Esophagus squamous epithelium (tissue), 5 donors: Measurements from ENCODE around the gene UBL4A. TPM values are rescaled to one million over a fixed set of nuclear protein-coding genes. Genes with fewer than 3 reads are reported as not detected.
"Not testable (repeated sequence)": the region's sequence is repeated elsewhere in the genome, so short reads cannot be mapped to it uniquely, and the experiment has no call there.

ENCODE experiments used
- DNase-seq: peaks from one replicate; lab custom pipeline; 2025; lab: John Stamatoyannopoulos, UW
- H3K27ac ChIP-seq, 4 donors: fragments of 200-600 bp; sonication (generic); one replicate each; pipeline ENCODE4 v1.5.1; 2016 to 2019; ENCODE audit warnings: mild to moderate bottlenecking in 1 of 4
- H3K27me3 ChIP-seq, 4 donors: fragments of 200-600 bp; sonication (generic); 1 replicate in 3 of 4; 2 replicates in 1 of 4; pipeline versions ENCODE4 v1.5.1 to v1.6.0; 2017 to 2021; ENCODE audit warnings: antibody characterized with exemption in 1 of 4
- H3K36me3 ChIP-seq, 3 donors: fragments of 200-600 bp; sonication (generic); one replicate each; pipeline ENCODE4 v1.5.1; 2016 to 2019
- H3K4me1 ChIP-seq, 3 donors: fragments of 200-600 bp; sonication (generic); one replicate each; pipeline ENCODE4 v1.5.1; 2017 to 2019
- H3K4me3 ChIP-seq, 4 donors: fragments of 200-600 bp; sonication (generic); 1 replicate in 3 of 4; 2 replicates in 1 of 4; pipeline ENCODE4 v1.5.1; 2016 to 2019; ENCODE audit warnings: mild to moderate bottlenecking in 2 of 4, moderate library complexity in 1 of 4
- H3K9me3 ChIP-seq, 3 donors: fragments of 200-600 bp; sonication (generic); one replicate each; pipeline ENCODE4 v1.5.1; 2016 to 2019
- POLR2A ChIP-seq, 4 donors: fragments of 450-650 bp; IDR thresholded peaks; one replicate each; pipeline ENCODE4 v1.6.1; 2017; ENCODE audit warnings: antibody characterized with exemption in 4 of 4, mild to moderate bottlenecking in 4 of 4, moderate library complexity in 3 of 4
- WGBS, 2 donors: methylation state at CpG; one replicate each; pipeline ENCODE4 v1.1.5; 2018; 5-methylcytosine and 5-hydroxymethylcytosine counted together
- intact Hi-C: fragments of 100-400 bp; cut with DNase I; formaldehyde crosslinking; loops from one replicate; pipeline ENCODE4 v1.15.0; 2022
- total RNA-seq, 4 donors: library from RNA; depleted of rRNA; stranded (reverse); fragments of >200 nt; gene quantifications; one replicate each; pipeline ENCODE4 v1.1.0, GENCODE V29; 2016
- TF ChIP-seq, protein P1 (sequence below), 6 experiments: fragments of 450-650 bp in 4 of 6; fragments of 200-600 bp in 2 of 6; sonication (generic) in 2 of 6; IDR thresholded peaks; one replicate each; pipeline ENCODE4 v1.5.1; 2016 to 2019; ENCODE audit warnings: antibody characterized with exemption in 6 of 6, mild to moderate bottlenecking in 4 of 6, moderate library complexity in 4 of 6
- donor health status: DM: yes; HTN: yes; CAD: no.

UBL4A gene
- total RNA-seq, 4 donors from 2014 or later = 32.9 to 41.1 (median 38.2) TPM

DNA sequence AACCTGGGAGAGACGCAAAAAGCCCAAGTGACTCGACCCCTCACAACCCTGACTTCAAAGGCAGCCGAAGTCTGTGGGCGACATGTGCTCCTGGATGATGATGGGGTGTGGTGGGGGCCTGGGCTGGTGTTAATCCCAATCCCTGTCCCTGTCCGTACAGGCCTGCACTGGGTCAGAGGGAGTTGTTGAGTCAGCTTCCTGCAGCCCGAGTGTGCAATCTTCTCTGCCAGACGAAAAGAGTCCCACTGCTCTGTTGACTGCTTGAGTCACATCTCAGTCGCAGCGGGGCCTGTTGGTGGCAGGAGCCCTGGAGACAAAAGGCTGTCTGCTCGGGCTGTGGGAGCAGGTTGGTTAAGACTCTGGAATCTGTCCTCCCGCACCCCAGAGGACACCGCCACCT lies 19.3 kb upstream of the UBL4A start:
- DNase-seq = no peak
- H3K27me3 ChIP-seq = no peaks in the 10 kb centered on the region
- TF ChIP-seq POLR2A (IDR thresholded peaks at IDR 0.05) = no peak
- TF ChIP-seq, protein P1, sequence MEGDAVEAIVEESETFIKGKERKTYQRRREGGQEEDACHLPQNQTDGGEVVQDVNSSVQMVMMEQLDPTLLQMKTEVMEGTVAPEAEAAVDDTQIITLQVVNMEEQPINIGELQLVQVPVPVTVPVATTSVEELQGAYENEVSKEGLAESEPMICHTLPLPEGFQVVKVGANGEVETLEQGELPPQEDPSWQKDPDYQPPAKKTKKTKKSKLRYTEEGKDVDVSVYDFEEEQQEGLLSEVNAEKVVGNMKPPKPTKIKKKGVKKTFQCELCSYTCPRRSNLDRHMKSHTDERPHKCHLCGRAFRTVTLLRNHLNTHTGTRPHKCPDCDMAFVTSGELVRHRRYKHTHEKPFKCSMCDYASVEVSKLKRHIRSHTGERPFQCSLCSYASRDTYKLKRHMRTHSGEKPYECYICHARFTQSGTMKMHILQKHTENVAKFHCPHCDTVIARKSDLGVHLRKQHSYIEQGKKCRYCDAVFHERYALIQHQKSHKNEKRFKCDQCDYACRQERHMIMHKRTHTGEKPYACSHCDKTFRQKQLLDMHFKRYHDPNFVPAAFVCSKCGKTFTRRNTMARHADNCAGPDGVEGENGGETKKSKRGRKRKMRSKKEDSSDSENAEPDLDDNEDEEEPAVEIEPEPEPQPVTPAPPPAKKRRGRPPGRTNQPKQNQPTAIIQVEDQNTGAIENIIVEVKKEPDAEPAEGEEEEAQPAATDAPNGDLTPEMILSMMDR (IDR thresholded peaks at IDR 0.05) = no peak
- H3K27ac ChIP-seq = peak overlapping the region in 1 of 4 donors; percentile 33
- H3K4me1 ChIP-seq = no peaks in the 10 kb centered on the region
- H3K9me3 ChIP-seq = no peaks in the 10 kb centered on the region
- WGBS, 2 donors = 67 to 81% methylated on average over 1 to 9 of the region's 12 CpGs
- intact Hi-C loops = no loop called here
- H3K36me3 ChIP-seq = peaks cover 0 to 57% (median 0%) of the 10 kb centered on the region in 3 donors
- no peak overlapping the region for H3K4me3 ChIP-seq

DNA sequence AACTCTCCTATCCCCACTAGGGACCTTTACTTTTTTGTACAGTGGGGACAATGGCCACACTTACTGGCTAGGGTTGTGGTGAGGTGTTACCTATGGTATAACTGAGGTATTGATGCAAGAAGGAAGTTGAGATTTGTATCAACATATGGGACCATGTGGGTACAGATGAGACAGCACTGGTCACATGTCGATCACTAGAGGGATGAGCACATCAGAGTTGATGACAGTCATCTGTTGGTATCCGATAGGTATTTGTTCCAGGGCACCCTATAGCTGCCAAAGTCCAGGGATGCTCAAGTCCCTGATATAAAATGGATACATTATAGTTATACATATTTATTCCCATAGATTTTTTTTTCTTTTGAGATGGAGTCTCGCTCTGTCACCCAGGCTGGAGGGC lies 16.6 kb upstream of the UBL4A start:
- Histone ChIP-seq H3K27ac (no peak overlapping the region), H3K36me3 (peaks cover 0 to 32% (median 0%) of the 10 kb centered on the region in 3 donors), H3K4me1 (peaks cover 0 to 11% (median 0%) of the 10 kb centered on the region in 3 donors), H3K27me3 (no peaks in the 10 kb centered on the region), H3K4me3 (no peak overlapping the region), H3K9me3 (no peaks in the 10 kb centered on the region)
- DNase-seq = no peak
- intact Hi-C loops = no loop called here
- no peak for TF ChIP-seq POLR2A (IDR thresholded peaks at IDR 0.05)
- TF ChIP-seq, protein P1 (IDR thresholded peaks at IDR 0.05) = no peak
- 83% methylated on average over 2 to 3 of the region's 3 CpGs for WGBS, 2 donors

DNA sequence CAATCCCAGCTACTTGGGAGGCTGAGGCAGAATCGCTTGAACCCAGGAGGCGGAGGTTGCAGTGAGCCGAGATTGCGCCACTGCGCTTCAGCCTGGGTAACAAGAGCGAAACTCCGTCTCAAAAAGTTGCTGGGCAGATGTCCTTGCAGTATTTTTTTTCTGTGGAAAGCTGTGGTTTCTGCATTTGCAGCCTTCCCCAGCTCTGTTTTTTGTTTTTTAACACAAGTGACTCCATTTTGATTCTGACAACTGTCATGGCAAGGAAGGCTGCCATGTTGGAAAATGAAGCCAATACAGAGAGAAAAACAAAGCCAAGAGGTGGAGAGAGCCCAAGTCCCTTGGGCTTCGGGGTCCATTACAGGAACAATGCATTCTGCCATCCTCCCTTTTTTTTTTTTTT lies 15.7 kb upstream of the UBL4A start:
- Histone ChIP-seq H3K4me3 (no peak overlapping the region), H3K27me3 (no peaks in the 10 kb centered on the region), H3K9me3 (no peaks in the 10 kb centered on the region), H3K4me1 (peaks cover 0 to 11% (median 0%) of the 10 kb centered on the region in 3 donors), H3K27ac (no peak overlapping the region), H3K36me3 (peaks cover 0 to 23% (median 0%) of the 10 kb centered on the region in 3 donors)
- TF ChIP-seq POLR2A (IDR thresholded peaks at IDR 0.05) = no peak
- TF ChIP-seq, protein P1 (IDR thresholded peaks at IDR 0.05) = no peak
- no peak for DNase-seq
- 50 to 92% methylated on average over 1 to 5 of the region's 8 CpGs for WGBS, 2 donors
- intact Hi-C loops = no loop called here

DNA sequence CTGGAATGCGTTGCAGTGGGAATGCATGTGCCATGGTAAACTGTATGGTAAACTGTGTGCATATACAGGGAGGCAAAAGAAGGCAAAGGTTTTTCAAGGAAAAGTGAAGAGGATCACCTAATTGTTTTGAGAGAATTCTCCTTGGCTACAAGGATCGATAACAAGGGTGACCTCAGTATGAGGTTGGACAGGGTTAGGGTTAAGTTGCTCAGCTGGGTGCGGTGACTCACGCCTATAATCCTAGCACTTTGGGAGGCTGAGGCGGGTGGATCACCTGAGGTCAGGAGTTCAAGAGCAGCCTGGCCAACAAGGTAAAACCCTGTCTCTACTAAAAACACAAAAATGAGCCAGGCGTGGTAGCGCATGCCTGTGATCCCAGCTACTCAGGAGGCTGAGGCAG lies 15.0 kb upstream of the UBL4A start:
- intact Hi-C loops, H3K4me3 ChIP-seq, DNase-seq, H3K27me3 ChIP-seq, H3K9me3 ChIP-seq: not testable (repeated sequence)
- Histone ChIP-seq H3K36me3 (peaks cover 0 to 16% (median 0%) of the 10 kb centered on the region in 3 donors), H3K4me1 (peaks cover 0 to 11% (median 0%) of the 10 kb centered on the region in 3 donors), H3K27ac (peak overlapping the region in 1 of 4 donors; percentile 21)
- WGBS, 2 donors = 78 to 90% methylated on average over 6 to 7 of the region's 7 CpGs

DNA sequence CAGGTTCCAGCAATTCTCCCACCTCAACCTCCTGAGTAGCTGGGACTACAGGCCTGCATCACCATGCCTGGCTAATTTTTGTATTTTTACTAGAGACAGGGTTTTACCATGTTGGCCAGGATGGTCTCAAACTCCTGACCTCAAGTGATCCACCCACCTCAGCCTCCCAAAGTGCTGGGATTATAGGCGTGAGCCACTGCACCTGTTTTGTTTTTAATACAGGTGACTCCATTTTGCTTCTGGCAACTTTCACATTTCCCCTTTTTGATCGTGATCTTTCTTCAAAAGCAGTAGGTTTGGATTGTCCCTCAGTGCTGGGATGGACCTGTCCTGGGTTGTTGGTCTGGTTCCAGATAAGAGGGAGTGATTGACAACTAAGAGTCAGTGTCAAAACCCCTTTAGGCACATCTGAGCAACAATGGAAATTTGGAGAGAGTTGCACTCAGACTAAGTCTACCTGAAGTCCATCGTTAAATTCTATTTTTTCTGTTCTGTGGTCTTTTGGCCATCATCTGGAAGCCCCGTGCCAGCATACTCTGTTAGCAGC lies 10.2 kb upstream of the UBL4A start:
- intact Hi-C loops, H3K9me3 ChIP-seq, H3K27me3 ChIP-seq, H3K4me3 ChIP-seq, DNase-seq, H3K36me3 ChIP-seq, H3K27ac ChIP-seq: not testable (repeated sequence)
- H3K4me1 ChIP-seq = peaks cover 0 to 11% (median 0%) of the 10 kb centered on the region in 3 donors
- WGBS, 2 donors = 53 to 57% methylated on average over 3 to 4 of the region's 4 CpGs

DNA sequence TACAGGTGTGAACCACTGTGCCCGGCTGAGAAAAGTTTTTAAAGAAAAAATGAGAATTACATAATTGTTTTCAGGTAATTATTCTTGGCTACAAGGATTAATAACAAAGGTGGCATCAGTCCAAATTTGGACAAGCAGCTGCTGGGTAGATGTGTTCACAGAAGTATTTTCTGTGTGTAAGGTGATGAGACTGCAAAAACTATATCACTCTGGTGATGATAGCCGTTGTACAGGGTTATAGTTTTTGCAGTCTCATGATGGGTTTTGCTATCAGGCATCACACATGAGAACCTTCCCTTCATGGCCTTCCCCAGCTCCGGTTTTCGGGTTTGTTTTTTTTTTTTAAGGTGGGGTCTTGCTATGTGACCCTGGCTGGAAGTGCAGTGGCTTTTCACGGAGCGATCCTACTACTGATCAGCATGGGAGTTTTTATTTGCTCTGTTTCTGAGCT lies 9.1 kb upstream of the UBL4A start:
- Histone ChIP-seq H3K4me1 (peaks cover 0 to 17% (median 0%) of the 10 kb centered on the region in 3 donors), H3K9me3 (no peaks in the 10 kb centered on the region), H3K27me3 (no peaks in the 10 kb centered on the region), H3K4me3 (no peak overlapping the region), H3K27ac (no peak overlapping the region), H3K36me3 (no peaks in the 10 kb centered on the region)
- intact Hi-C loops = no loop called here
- DNase-seq = no peak
- 60 to 65% methylated on average over 4 to 6 of the region's 6 CpGs for WGBS, 2 donors
- no peak for TF ChIP-seq POLR2A (IDR thresholded peaks at IDR 0.05)
- TF ChIP-seq, protein P1 (IDR thresholded peaks at IDR 0.05) = no peak
